DMS79 treated with DMSO at 0.1 percent for 48 hours (cell line): ENCODE results near the gene ACVR1B.

Source experiments
- DNase-seq: peaks from one replicate; lab custom pipeline; 2025; lab: John Stamatoyannopoulos, UW

Gene ACVR1B

GRCh38 chr12:51942501-51943000, 8.9 kb upstream of the ACVR1B start:
- DNase-seq = peak; percentile 42

DNA sequence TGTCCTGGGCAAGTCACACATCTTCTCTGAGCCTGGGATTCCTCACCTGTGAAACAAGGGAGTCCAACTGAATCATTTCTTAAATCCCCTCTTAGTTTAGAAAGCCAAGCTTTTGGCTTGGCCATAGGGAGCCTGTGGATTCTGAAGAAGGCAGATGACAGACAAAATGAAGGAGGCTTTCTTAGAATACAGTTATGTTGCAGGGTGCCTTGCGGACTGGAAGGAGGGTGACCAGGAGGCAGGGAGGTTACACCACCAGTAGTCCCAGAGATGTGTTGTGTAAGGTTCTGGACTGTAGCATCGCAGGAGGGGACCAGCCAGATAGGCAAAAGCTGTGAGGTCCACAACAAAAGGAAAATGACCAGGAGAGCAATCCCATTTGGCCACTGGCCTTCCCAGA, 8.2 kb upstream of the ACVR1B start:
- no peak for DNase-seq

GRCh38 chr12:51944608-51945233, 6.8 kb upstream of the ACVR1B start:
- DNase-seq = no peak

DNA sequence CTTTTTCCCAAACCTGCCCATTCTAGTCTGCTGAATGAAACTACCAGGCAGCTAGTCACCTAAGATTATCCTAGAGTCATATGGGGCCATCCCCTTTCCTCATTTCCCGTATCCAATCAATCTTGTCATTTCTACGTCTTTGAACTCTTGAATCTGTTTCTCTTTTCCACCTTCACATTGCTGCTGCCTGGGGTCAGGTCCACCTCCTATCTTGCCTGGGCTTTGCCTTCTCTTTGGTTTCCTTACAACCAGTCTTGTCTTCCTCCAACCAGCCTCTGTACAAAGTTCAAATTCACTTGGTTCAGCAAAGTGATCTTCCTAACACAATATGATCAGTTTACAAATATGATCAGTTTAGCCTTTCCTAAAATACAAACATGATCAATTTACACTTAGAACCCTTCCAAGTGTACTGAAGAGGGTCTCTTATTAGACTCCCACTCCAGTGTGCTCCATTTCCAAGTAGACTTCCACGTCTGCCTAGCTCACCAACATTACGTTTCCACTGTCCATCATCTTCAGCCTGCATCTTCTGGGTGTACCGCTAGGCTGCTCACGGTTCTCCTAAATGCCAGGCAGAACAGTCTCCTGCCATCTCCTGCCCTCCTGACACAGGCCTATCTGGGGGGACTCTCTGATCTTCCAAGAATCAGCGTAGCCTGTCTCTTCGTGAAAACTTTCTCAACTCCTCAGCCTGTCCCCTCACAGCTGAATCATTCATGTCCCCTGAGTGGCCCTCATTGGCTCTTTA, 4.1 kb upstream of the ACVR1B start:
- no peak for DNase-seq

GRCh38 chr12:51948066-51948465, 3.4 kb upstream of the ACVR1B start:
- DNase-seq = no peak

- DNase-seq = no peak
Measured at GRCh38 chr12:51949342-51950030, 2.0 kb upstream of the ACVR1B start.

GRCh38 chr12:51950682-51951198, 759 bp upstream of the ACVR1B start:
- DNase-seq = no peak

DNA sequence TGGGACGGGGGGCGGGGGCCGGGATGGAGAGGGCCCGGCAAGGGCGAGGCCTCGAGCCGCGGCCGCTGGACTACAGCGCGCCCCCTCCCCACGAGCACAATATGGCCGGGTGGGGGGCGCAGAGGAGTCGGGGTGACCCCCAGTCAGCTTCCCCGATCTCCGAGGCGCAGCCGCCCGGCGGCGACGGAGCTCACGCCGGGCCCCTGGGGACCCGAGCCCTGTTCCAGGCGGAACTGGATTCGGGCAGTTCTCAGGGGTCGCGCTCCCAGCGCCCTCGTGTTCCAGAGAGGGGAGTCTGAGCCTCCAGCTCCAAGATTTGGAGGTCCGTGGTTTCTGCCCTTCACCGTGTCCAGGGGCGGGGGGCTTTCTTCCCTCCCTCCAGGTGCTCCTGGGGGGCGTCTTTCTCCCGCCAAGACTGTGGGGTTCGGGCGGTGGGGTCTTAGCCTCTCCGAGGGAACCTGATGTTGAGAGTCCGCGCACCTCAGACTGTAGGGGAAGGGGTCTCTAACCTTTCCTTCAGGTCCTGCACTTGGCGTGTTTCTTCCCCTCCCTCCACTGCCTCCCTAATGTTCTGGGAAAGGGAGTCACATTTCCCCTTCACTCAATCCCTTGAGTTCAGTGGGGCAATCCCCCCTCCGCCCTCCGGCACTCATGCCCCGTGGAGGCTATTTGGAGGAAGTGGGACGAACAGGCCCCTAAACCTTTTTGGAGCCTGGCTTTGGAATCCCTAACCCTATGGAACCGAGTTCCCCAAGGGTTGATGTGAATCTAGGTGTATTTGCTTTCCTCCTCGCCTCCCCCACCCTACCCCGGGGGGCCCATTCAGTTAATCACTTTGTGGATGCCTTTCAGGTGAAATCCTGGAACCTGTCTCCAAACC, 584 bp downstream of the ACVR1B start:
- no peak for DNase-seq

DNA sequence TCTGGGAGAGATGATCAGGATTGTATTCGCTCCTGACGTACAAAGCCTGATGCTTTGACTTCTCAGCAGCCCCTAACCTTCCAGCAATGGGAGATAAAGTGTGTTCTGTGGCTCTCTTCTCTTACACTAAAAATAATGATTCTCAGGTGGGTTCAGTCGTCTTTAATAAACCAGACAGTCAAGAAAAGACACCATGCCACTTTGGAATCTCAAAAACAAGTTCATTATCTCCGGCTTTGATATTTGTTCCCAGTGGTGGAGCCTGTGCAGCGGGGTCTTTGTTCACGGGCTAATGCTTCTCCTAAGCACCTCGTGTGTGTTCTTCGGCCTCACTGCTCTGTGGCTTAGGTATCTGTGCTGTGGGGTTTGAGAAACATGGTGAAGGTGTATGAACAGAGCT, 1.6 kb downstream of the ACVR1B start:
- DNase-seq = peak; percentile 4

DNA sequence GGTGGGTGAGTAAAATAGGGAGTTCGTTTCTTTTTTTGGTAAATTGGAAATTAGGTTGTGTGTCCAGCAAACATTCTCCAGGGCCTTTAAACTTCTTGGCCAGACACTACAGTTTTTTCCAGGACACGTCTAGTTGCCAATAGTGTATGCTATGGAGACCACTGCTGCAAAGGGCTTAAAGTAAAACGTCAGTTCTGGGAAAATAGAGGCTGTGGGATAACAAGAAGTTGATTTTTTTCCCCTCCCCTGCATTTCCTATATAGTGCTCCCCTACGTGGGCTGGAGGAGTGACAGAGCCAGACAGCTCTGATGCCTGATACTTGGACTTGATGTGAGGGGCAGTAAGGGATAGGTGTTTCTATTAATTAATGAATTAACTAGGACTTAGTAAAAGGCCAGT, 2.4 kb downstream of the ACVR1B start:
- DNase-seq = no peak

GRCh38 chr12:51954561-51955361, 3.3 kb downstream of the ACVR1B start:
- no peak for DNase-seq

DNA sequence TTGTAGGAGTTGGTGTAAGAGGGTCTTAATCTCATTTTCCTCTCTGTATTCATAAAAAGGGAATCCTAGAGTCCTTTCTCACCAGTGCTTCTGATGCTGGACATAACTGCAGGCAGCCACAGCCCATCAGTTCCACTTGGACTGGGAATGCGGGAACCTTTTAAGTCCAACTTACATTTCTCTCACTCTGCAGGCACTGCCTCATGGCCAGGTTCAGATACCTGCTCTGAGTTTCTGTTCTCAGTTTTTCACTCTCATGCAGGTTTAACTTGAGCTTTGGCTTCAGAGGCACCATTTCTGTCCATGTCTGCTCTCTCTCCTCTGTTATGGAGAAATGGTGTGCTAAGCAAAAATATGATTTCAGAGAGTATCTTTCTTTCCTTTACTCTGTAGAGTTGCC, 4.2 kb downstream of the ACVR1B start:
- DNase-seq = no peak

- DNase-seq = no peak
Measured at GRCh38 chr12:51958542-51958941, 7.0 kb downstream of the ACVR1B start.

- no peak for DNase-seq
Measured at GRCh38 chr12:51959211-51959610, 7.7 kb downstream of the ACVR1B start.

GRCh38 chr12:51959921-51960320, 8.4 kb downstream of the ACVR1B start:
- no peak for DNase-seq

DNA sequence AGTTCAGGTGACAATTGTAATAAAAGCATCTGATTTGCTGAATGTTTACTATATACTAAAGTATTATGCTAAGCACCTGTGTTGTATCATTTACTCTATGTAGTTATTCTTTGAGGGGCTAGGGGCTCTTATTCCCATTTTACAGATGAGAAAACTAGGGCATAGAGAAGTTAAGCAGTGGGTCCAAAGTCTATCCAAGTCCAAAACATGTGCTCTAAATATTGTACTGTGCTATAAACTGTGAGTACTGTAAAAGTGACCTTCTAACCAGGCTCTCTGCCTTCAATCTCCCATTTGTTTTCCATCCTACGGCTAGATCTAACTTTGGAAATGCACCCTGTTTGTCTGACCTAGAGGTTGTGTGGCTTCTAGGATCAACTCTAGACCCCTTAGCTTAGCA, 9.0 kb downstream of the ACVR1B start:
- DNase-seq = no peak

- DNase-seq = no peak
Measured at GRCh38 chr12:51960890-51961289, 9.4 kb downstream of the ACVR1B start.

DNA sequence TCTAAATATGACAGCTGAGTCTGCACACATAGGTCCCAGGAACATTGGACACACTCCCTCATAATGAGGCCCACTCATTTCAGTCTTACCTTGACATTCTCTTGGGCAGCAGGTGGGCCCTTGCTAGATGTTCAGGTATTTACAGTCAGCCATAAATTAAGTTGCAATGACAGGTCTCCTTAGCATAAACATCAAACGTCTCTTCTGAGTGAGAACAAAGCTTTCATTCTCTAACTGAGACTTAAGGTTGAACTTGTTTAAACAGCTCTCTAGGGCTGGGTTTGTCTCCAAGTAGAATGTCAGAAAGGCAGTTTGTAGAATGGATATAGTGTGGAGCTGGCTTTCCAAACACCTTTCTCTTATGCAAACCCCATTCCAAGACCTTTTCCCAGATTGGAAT, 10.3 kb downstream of the ACVR1B start:
- no peak for DNase-seq

GRCh38 chr12:51962737-51963136, 11.2 kb downstream of the ACVR1B start:
- no peak for DNase-seq

DNA sequence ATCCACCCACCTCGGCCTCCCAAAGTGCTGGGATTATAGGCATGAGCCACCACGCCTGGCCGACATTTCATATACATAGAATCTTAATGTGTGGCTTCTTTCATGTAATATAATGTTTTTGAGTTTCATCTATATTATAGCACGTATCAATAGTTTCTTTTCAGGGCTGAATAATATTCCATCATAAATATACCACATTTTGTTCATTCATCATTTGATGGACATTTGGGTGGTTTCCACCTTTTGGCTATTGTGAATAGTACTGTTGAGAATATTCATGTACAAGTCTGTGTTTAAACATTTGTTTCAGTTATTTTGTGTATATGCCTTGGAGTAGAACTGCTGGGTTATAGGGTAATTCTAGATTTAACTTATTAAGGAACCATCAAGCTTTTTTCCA, 12.0 kb downstream of the ACVR1B start:
- no peak for DNase-seq

DNA sequence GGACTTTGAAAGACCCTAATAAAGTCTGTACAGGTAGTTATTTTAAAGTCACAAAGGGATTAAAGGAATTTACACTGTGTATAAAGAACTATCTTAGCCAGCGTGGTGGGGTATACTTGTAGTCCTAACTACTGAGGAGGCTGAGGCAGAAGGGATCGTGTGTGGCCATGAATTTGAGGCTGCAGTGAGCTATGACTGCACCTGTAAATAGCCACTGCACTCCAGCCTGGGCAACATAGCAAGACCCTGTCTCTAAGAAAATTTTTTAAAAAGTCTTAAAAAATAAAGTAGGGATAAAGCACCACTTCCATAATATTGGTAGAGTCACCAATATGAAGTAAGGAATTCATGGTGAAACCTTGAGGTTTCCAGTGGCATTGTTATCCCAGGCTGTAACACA, 18.1 kb downstream of the ACVR1B start:
- DNase-seq = no peak
